MM.1S (cell line): ENCODE data around the gene PISD.
"Not testable (repeated sequence)": the region's sequence is repeated elsewhere in the genome, so short reads cannot be mapped to it uniquely, and the experiment has no call there.

Source experiments
- CTCF ChIP-seq: fragments of 300-600 bp; sonication (generic); IDR thresholded peaks from 2 replicates; pipeline ENCODE4 v1.5.1; 2016; ENCODE audit warnings: antibody characterized with exemption, low read length, mixed read lengths
- EZH2 ChIP-seq: fragments of 300-600 bp; sonication (generic); optimal IDR thresholded peaks from 2 replicates; pipeline ENCODE3; 2017; ENCODE audit warnings: low read depth, mild to moderate bottlenecking, antibody characterized with exemption, low read length, mixed read lengths

GRCh38 chr22:31660860-31661341 lies 1.1 kb downstream of the PISD start:
- not testable (repeated sequence) for TF ChIP-seq CTCF, EZH2
